K562 (cell line): ENCODE results near the gene IGSF21. TPM values are rescaled to one million over a fixed set of nuclear protein-coding genes. Genes with fewer than 3 reads are reported as not detected.

Source experiments
- DIDO1 ChIP-seq: fragments of 450-650 bp; IDR thresholded peaks from 2 replicates; pipeline ENCODE4 v1.6.1; 2016; ENCODE audit warnings: low read depth, missing biosample characterization, missing genetic modification characterization
- GTF2A2 ChIP-seq: IDR thresholded peaks from 2 replicates; pipeline ENCODE4 v1.6.1; 2016; ENCODE audit warnings: mild to moderate bottlenecking, missing genetic modification characterization, missing compliant biosample characterization
- KLF10 ChIP-seq: fragments of 250-450 bp; sonication (Bioruptor Pico); IDR thresholded peaks from 2 replicates; pipeline ENCODE4 v1.6.1; 2021; ENCODE audit warnings: matching md5 sums
- MAFG ChIP-seq: fragments of 450-650 bp; conservative IDR thresholded peaks from 2 replicates; pipeline ENCODE4 v1.6.1; 2016; ENCODE audit warnings: missing genetic modification characterization, missing compliant biosample characterization
- MECOM ChIP-seq: fragments of 250-450 bp; sonication (Bioruptor Pico); IDR thresholded peaks from 2 replicates; pipeline ENCODE4 v1.8.0; 2022; ENCODE audit warnings: inconsistent platforms
- NFE2L1 ChIP-seq: fragments of 450-650 bp; IDR thresholded peaks from 2 replicates; pipeline ENCODE4 v1.6.1; 2016; ENCODE audit warnings: missing genetic modification characterization, low read depth, mild to moderate bottlenecking, missing compliant biosample characterization, moderate library complexity, borderline replicate concordance
- PTRF ChIP-seq: fragments of 450-650 bp; IDR thresholded peaks from 2 replicates; pipeline ENCODE4 v1.6.1; 2016; ENCODE audit warnings: mild to moderate bottlenecking, missing genetic modification characterization, missing compliant biosample characterization
- TAF7 ChIP-seq: fragments of 450-650 bp; IDR thresholded peaks from 2 replicates; pipeline ENCODE4 v1.6.1; 2016; ENCODE audit warnings: missing genetic modification characterization, missing compliant biosample characterization
- U2AF1 ChIP-seq: fragments of 200-400 bp; formaldehyde crosslinking; optimal IDR thresholded peaks from 2 replicates; pipeline ENCODE3; 2017; ENCODE audit warnings: mild to moderate bottlenecking, low read depth, low read length, moderate library complexity
- YY1 ChIP-seq, 3 experiments: IDR thresholded peaks; 2 replicates each; pipeline ENCODE4 v1.6.1; 2011; ENCODE audit warnings: low read length in 2 of 3, mild to moderate bottlenecking in 2 of 3, moderate library complexity in 2 of 3, borderline replicate concordance in 1 of 3, control low read depth in 1 of 3, low read depth in 1 of 3; ENCODE audit not compliant: insufficient read depth in 3 of 3, insufficient replicate concordance in 2 of 3, control insufficient read depth in 1 of 3, insufficient read length in 1 of 3; ENCODE audit errors: extremely low read depth in 1 of 3
- ZNF354B ChIP-seq: fragments of 250-450 bp; sonication (Bioruptor Pico); IDR thresholded peaks from 2 replicates; pipeline ENCODE4 v1.4.0; 2020
- ZNF586 ChIP-seq: fragments of 450-650 bp; formaldehyde crosslinking; conservative IDR thresholded peaks from 2 replicates; pipeline ENCODE4 v1.4.0; 2020; ENCODE audit warnings: mild to moderate bottlenecking, moderate library complexity
- polyA plus RNA-seq, 8 experiments: library from polyadenylated mRNA; depleted of rRNA in 4 of 8; stranded (reverse) in 5 of 8; unstranded in 3 of 8; fragments of >200 nt; fragmentation: Nextera tagmentation in 2 of 8; fragmentation: Illumina TruSeq in 1 of 8; extraction: Ambion mirVana in 2 of 8; extraction: Trizol in 1 of 8; gene quantifications; 2 replicates each; pipeline versions ENCODE4 v1.2.1 to v1.2.3, GENCODE V29; 2011 to 2014; ENCODE audit warnings: inconsistent platforms in 1 of 8, missing spikeins in 1 of 8
- total RNA-seq, 7 experiments: library from RNA; depleted of rRNA in 6 of 7; stranded (reverse); fragments of >200 nt in 6 of 7; fragmentation: Illumina TruSeq in 2 of 7; extraction: Trizol in 2 of 7; gene quantifications; 2 replicates each; pipeline versions ENCODE4 v1.2.1 to v1.2.3, GENCODE V29; 2011 to 2021; ENCODE audit warnings: low replicate concordance in 1 of 7
- TF ChIP-seq, protein P1 (sequence below): fragments of 250-450 bp; sonication (Bioruptor Pico); IDR thresholded peaks from 2 replicates; pipeline ENCODE4 v1.5.0; 2021; ENCODE audit warnings: mild to moderate bottlenecking, moderate library complexity
- TF ChIP-seq, protein P2 (sequence below): sonication (generic); formaldehyde crosslinking; IDR thresholded peaks from 2 replicates; pipeline ENCODE4 v1.8.1; 2022; ENCODE audit warnings: missing genetic modification reagents
- TF ChIP-seq, protein P3 (sequence below): fragments of 200-800 bp; sonication (Bioruptor generic); IDR thresholded peaks from 2 replicates; pipeline ENCODE4 v1.6.1; 2017; ENCODE audit warnings: missing genetic modification characterization, missing compliant biosample characterization
- TF ChIP-seq, protein P4 (sequence below): fragments of 250-450 bp; sonication (Bioruptor Pico); IDR thresholded peaks from 2 replicates; pipeline ENCODE4 v1.5.0; 2022; ENCODE audit warnings: mild to moderate bottlenecking
- TF ChIP-seq, protein P5 (sequence below), 2 experiments: fragments of 450-650 bp in 1 of 2; sonication (generic) in 1 of 2; formaldehyde crosslinking; conservative IDR thresholded peaks; 2 replicates each; pipeline versions ENCODE4 v1.4.0 to v1.8.1; 2020 to 2022; ENCODE audit warnings: mild to moderate bottlenecking in 1 of 2, missing genetic modification reagents in 1 of 2

Gene IGSF21
- total and polyA plus RNA-seq, 9 of the 15 experiments (the other 6 are each of a cell fraction or from before 2014, with no cell fraction given) = not detected

DNA sequence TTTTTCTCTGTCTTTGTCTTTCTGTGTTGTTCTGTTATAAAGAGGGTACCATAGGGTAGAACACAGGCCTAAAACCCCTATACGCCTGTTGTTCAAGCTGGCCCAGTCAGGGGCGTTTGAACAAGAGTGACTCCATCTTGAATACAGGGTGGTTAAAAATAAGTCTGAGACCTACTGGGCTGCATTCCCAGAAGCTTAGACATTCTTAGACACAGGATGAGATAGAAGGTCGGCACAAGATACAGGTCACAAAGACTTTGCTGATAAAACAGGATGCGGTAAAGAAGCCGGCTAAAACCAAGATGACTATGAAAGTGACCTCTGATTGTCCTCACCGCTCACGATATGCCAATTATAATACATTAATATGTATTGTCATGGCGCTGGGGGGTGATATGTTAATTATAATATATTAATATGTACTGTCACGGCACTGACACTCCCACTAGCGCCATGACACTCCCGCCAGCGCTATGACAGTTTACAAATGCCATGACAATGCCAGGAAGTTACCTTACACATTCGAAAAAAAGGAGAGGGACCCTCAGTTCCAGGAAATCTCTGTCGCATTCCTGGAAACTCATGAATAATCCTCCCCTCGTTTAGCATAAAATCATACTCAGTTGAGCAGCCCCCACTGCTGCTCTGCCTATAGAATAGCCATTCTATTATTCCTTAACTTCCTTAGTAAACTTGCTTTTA is 314.6 kb downstream of the IGSF21 start (continued):
- TF ChIP-seq, protein P1, sequence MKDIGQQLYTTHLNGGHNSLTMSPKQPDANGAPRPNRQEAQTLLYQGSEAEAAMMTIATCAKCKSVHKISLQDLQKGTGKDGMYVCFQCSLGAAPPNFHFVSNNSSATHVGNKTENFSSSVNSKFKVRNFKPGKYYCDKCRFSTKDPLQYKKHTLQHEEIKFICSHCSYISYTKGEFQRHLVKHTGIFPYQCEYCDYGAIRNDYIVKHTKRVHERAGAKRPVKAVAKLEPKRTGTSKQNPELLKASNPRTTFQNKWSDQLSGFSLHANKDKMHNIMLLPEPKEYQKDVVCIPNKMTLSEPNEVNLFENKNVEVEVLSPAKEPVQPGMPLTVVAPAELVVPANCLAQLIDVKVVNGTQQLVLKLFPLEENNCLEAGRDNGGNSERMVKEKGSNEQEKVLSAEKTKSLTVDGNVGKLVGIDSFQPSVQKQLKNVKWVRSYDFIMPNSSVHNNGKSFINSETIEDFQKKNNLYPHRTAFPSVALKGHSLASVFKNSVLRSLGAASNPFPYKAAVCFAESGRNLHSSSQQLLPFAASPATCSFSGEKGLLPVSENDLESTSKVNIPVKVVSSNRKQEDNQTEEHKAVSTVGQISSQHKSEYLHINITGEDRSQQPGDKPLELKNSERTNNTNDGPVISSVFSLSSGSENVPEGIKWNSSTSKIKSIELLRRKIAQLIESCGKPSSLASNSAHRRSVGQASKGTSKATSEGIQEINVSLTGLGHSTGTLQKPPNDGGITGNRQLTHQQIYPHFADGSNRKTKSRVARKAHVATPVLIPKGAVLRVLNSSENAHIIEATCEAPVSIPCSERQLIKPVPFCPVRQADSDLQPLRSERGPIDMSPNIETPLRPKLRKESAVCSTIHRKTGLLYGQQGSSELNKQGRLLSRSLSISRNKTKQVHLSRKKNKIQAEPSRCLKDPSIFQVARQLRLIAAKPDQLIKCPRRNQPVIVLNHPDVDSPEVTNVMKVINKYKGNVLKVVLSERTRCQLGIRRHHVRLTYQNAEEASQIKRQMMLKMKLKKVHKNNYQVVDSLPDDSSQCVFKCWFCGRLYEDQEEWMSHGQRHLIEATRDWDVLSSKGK = peak; percentile 98
- TF ChIP-seq, protein P2, sequence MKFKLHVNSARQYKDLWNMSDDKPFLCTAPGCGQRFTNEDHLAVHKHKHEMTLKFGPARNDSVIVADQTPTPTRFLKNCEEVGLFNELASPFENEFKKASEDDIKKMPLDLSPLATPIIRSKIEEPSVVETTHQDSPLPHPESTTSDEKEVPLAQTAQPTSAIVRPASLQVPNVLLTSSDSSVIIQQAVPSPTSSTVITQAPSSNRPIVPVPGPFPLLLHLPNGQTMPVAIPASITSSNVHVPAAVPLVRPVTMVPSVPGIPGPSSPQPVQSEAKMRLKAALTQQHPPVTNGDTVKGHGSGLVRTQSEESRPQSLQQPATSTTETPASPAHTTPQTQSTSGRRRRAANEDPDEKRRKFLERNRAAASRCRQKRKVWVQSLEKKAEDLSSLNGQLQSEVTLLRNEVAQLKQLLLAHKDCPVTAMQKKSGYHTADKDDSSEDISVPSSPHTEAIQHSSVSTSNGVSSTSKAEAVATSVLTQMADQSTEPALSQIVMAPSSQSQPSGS (CRISPR knock-in tag) = no peak
- TF ChIP-seq ZNF586 (CRISPR knock-in tag) (peak; percentile 99), MECOM (CRISPR knock-in tag) (peak; percentile 99), U2AF1 (no peak), ZNF354B (CRISPR knock-in tag) (peak; percentile 100), DIDO1 (tag) (peak; percentile 99), KLF10 (peak; percentile 97), NFE2L1 (tag) (peak; percentile 75), GTF2A2 (tag) (peak; percentile 99), MAFG (tag) (peak; percentile 71), YY1 (IDR thresholded peaks at IDR 0.05; ENCODE audit: borderline replicate concordance in 1 of 3, control insufficient read depth in 1 of 3, extremely low read depth in 1 of 3, insufficient read depth in 3 of 3, insufficient read length in 1 of 3, insufficient replicate concordance in 2 of 3, low read depth in 1 of 3, low read length in 2 of 3) (no peak), PTRF (tag) (peak; percentile 98), TAF7 (tag) (peak; percentile 98)
- TF ChIP-seq, protein P3, sequence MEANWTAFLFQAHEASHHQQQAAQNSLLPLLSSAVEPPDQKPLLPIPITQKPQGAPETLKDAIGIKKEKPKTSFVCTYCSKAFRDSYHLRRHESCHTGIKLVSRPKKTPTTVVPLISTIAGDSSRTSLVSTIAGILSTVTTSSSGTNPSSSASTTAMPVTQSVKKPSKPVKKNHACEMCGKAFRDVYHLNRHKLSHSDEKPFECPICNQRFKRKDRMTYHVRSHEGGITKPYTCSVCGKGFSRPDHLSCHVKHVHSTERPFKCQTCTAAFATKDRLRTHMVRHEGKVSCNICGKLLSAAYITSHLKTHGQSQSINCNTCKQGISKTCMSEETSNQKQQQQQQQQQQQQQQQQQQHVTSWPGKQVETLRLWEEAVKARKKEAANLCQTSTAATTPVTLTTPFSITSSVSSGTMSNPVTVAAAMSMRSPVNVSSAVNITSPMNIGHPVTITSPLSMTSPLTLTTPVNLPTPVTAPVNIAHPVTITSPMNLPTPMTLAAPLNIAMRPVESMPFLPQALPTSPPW (CRISPR knock-in tag) = peak; percentile 94
- TF ChIP-seq, protein P4, sequence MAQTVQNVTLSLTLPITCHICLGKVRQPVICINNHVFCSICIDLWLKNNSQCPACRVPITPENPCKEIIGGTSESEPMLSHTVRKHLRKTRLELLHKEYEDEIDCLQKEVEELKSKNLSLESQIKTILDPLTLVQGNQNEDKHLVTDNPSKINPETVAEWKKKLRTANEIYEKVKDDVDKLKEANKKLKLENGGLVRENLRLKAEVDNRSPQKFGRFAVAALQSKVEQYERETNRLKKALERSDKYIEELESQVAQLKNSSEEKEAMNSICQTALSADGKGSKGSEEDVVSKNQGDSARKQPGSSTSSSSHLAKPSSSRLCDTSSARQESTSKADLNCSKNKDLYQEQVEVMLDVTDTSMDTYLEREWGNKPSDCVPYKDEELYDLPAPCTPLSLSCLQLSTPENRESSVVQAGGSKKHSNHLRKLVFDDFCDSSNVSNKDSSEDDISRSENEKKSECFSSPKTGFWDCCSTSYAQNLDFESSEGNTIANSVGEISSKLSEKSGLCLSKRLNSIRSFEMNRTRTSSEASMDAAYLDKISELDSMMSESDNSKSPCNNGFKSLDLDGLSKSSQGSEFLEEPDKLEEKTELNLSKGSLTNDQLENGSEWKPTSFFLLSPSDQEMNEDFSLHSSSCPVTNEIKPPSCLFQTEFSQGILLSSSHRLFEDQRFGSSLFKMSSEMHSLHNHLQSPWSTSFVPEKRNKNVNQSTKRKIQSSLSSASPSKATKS (CRISPR knock-in tag) = peak; percentile 100
- TF ChIP-seq, protein P5, sequence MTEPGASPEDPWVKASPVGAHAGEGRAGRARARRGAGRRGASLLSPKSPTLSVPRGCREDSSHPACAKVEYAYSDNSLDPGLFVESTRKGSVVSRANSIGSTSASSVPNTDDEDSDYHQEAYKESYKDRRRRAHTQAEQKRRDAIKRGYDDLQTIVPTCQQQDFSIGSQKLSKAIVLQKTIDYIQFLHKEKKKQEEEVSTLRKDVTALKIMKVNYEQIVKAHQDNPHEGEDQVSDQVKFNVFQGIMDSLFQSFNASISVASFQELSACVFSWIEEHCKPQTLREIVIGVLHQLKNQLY (CRISPR knock-in tag; conservative IDR thresholded peaks at IDR 0.05) = peak in 1 of 2 experiments; percentile 94; a peak in 2 of 4 replicates
